ENCODE measurements around the gene RLN3.

GRCh38 chr19:14061081-14061749, 33.3 kb downstream of the RLN3 start:
- TF ChIP-seq CTCF (IDR thresholded peaks at IDR 0.05; ENCODE audit: insufficient read depth, low read length) (no peak), POLR2AphosphoS5 (IDR thresholded peaks at IDR 0.05; ENCODE audit: low read depth) (no peak), GABPA (IDR thresholded peaks at IDR 0.05; ENCODE audit: low read depth) (no peak), REST (IDR thresholded peaks at IDR 0.05; ENCODE audit: insufficient replicate concordance, low read depth) (no peak), SPI1 (IDR thresholded peaks at IDR 0.05; ENCODE audit: borderline replicate concordance, low read depth) (no peak)
